HCT116 (cell line): ENCODE results near the gene SLC6A11. TPM values are rescaled to one million over a fixed set of nuclear protein-coding genes. Genes with fewer than 3 reads are reported as not detected.

Experiments
- ATAC-seq: fragments of 200-7000 bp; cut with Tn5 transposase; 2 replicates; pipeline ENCODE4 v1.9.1; 2020; ENCODE audit warnings: mild to moderate bottlenecking, moderate library complexity
- BruUV-seq: library from RNA; stranded (reverse); fragments of 400-500 nt; replicated peaks from 2 replicates; lab custom pipeline; 2021; lab: Mats Ljungman, UMichigan
- CTCF ChIA-PET: fragments of 300-600 bp; sonication (Branson Sonifier 250); formaldehyde crosslinking; loops from one replicate; lab custom pipeline; 2021; ENCODE audit warnings: antibody characterized with exemption; lab: Charles Lee
- POLR2A ChIA-PET: fragments of 300-600, 350-600 bp; sonication (Branson Sonifier 250); formaldehyde crosslinking; loops from one replicate; lab custom pipeline; 2021; ENCODE audit warnings: antibody characterized with exemption; lab: Charles Lee
- RAD21 ChIA-PET, 2 experiments: fragments of 300-600 bp; sonication (Branson Sonifier 250); formaldehyde crosslinking; loops; one replicate each; lab custom pipeline; 2023; ENCODE audit warnings: low total read pairs in 2 of 2; ENCODE audit not compliant: uncharacterized antibody in 2 of 2, unreplicated experiment in 2 of 2, low non-redundant PET in 1 of 2; lab: Charles Lee
- DNase-seq: peaks from one replicate; pipeline ENCODE4 v3.0.0-alpha.2; 2010; ENCODE audit warnings: low read depth, low spot score
- H2AFZ ChIP-seq: fragments of 200-600 bp; shearing (Covaris generic), sonication (generic); 2 replicates; pipeline ENCODE4 v1.6.1; 2017; ENCODE audit warnings: low read depth, mixed run types, mixed read lengths, antibody characterized with exemption, low read length; ENCODE audit not compliant: poor library complexity, severe bottlenecking
- H3K27ac ChIP-seq: 2 replicates; pipeline ENCODE4 v1.5.1; 2012; ENCODE audit warnings: low read depth, low read length
- H3K27me3 ChIP-seq: fragments of 200-600 bp; sonication (generic); 2 replicates; pipeline ENCODE4 v1.6.1; 2016; ENCODE audit warnings: mixed run types, low read length, mixed read lengths; ENCODE audit not compliant: insufficient read depth
- H3K36me3 ChIP-seq, 2 experiments: fragments of 200-500 bp in 1 of 2; fragments of 200-600 bp in 1 of 2; sonication (Bioruptor generic) in 1 of 2; sonication (generic) in 1 of 2; 2 replicates each; pipeline versions ENCODE4 v1.5.1 to v1.6.1; 2014 to 2016; ENCODE audit warnings: low read length in 2 of 2, inconsistent platforms in 1 of 2, mixed read lengths in 1 of 2, mixed run types in 1 of 2; ENCODE audit not compliant: insufficient read depth in 2 of 2, control insufficient read depth in 1 of 2
- H3K4me1 ChIP-seq, 2 experiments: fragments of 200-600 bp in 1 of 2; sonication (generic) in 1 of 2; 2 replicates each; pipeline versions ENCODE4 v1.5.1 to v1.6.1; 2012 to 2017; ENCODE audit warnings: low read length in 2 of 2, inconsistent platforms in 1 of 2, mild to moderate bottlenecking in 1 of 2, mixed read lengths in 1 of 2, mixed run types in 1 of 2, moderate library complexity in 1 of 2; ENCODE audit not compliant: insufficient read depth in 2 of 2, control insufficient read depth in 1 of 2
- H3K4me2 ChIP-seq: fragments of 200-600 bp; sonication (generic); 2 replicates; pipeline ENCODE4 v1.6.1; 2017; ENCODE audit warnings: mixed run types, low read length, mixed read lengths
- H3K4me3 ChIP-seq, 2 experiments: fragments of 200-600 bp in 1 of 2; sonication (generic) in 1 of 2; replicated peaks in 1 of 2; 2 replicates each; pipeline ENCODE4 v1.5.1; 2011 to 2016; ENCODE audit warnings: low read length in 2 of 2, control low read depth in 1 of 2, low read depth in 1 of 2, mild to moderate bottlenecking in 1 of 2, mixed read lengths in 1 of 2, mixed run types in 1 of 2
- H3K79me2 ChIP-seq: fragments of 200-600 bp; sonication (generic); 2 replicates; pipeline ENCODE4 v1.6.1; 2017; ENCODE audit warnings: mild to moderate bottlenecking, mixed run types, low read length, moderate library complexity, mixed read lengths; ENCODE audit not compliant: insufficient read depth
- H3K9ac ChIP-seq: fragments of 200-600 bp; sonication (generic); 2 replicates; pipeline ENCODE4 v1.6.1; 2016; ENCODE audit warnings: low read length, mixed read lengths
- H3K9me2 ChIP-seq: fragments of 200-600 bp; sonication (generic), shearing (Covaris generic); 2 replicates; pipeline ENCODE4 v1.6.1; 2017; ENCODE audit warnings: mixed run types, mild to moderate bottlenecking, moderate library complexity; ENCODE audit not compliant: insufficient read depth
- H3K9me3 ChIP-seq, 2 experiments: fragments of 200-500 bp in 1 of 2; fragments of 200-600 bp in 1 of 2; sonication (Bioruptor generic) in 1 of 2; sonication (generic) in 1 of 2; 2 replicates each; pipeline ENCODE4 v1.6.1; 2014 to 2017; ENCODE audit warnings: low read length in 2 of 2, mixed read lengths in 2 of 2, inconsistent platforms in 1 of 2, low read depth in 1 of 2, mild to moderate bottlenecking in 1 of 2, mixed run types in 1 of 2, moderate library complexity in 1 of 2; ENCODE audit not compliant: control insufficient read depth in 1 of 2, insufficient read depth in 1 of 2
- H4K20me1 ChIP-seq: fragments of 200-600 bp; sonication (generic), shearing (Covaris generic); 2 replicates; pipeline ENCODE4 v1.6.1; 2017; ENCODE audit warnings: mixed run types, mild to moderate bottlenecking, moderate library complexity; ENCODE audit not compliant: insufficient read depth
- MAX ChIP-seq: IDR thresholded peaks from 2 replicates; pipeline ENCODE4 v1.6.1; 2012
- POLR2A ChIP-seq: IDR thresholded peaks from 2 replicates; pipeline ENCODE4 v1.7.0; 2011; ENCODE audit warnings: borderline replicate concordance; ENCODE audit not compliant: insufficient read depth, insufficient read length; ENCODE audit errors: extremely low read depth
- RAD21 ChIP-seq: IDR thresholded peaks from 2 replicates; pipeline ENCODE4 v1.6.1; 2012; ENCODE audit warnings: low read depth, mild to moderate bottlenecking
- ZFX ChIP-seq: fragments of 450-650 bp; IDR thresholded peaks from 2 replicates; pipeline ENCODE4 v1.6.1; 2017
- intact Hi-C: fragments of 100-400 bp; cut with micrococcal nuclease; formaldehyde crosslinking; loops from 2 replicates; pipeline ENCODE4 v1.10.0; 2022
- total RNA-seq: library from RNA; stranded (reverse); gene quantifications from one replicate; pipeline ENCODE4 v1.2.1, GENCODE V29; 2021; ENCODE audit not compliant: unreplicated experiment
- TF ChIP-seq, protein P1 (sequence below), 3 experiments: fragments of 200-600 bp in 1 of 3; sonication (generic) in 1 of 3; IDR thresholded peaks in 2 of 3; conservative IDR thresholded peaks in 1 of 3; 2 replicates each; pipeline ENCODE4 v1.5.1; 2012 to 2017; ENCODE audit warnings: low read depth in 2 of 3, low read length in 2 of 3, antibody characterized with exemption in 1 of 3, borderline replicate concordance in 1 of 3, control low read depth in 1 of 3, mild to moderate bottlenecking in 1 of 3, mixed read lengths in 1 of 3, mixed run types in 1 of 3, moderate library complexity in 1 of 3; ENCODE audit not compliant: insufficient read depth in 1 of 3
- TF ChIP-seq, protein P2 (sequence below): IDR thresholded peaks from 2 replicates; pipeline ENCODE4 v1.6.1; 2012; ENCODE audit warnings: low read depth

The SLC6A11 gene
- total RNA-seq, 1 experiment from 2014 or later: not detected

- H3K4me1 ChIP-seq: peaks cover 0 to 6% of the 10 kb centered on the region in 2 experiments; a peak in 2 of 4 replicates
- ATAC-seq (no peak), DNase-seq (no peak)
- intact Hi-C loops: no loop called here
- ChIA-PET POLR2A (no interaction called here), RAD21 (no interaction called here), CTCF (interaction anchor here (1.1 kb wide), 1 partner anchor 9 kb away, joined by 4 read pairs; no protein-coding TSS in a partner anchor)
- H3K36me3 ChIP-seq: no peaks in the 10 kb centered on the region
- H3K27ac ChIP-seq: no peak overlapping the region
- H3K9me2 ChIP-seq: no peaks in the 10 kb centered on the region
- H3K9ac ChIP-seq: no peak overlapping the region
- H3K79me2 ChIP-seq: no peaks in the 10 kb centered on the region
- H3K9me3 ChIP-seq: no peaks in the 10 kb centered on the region
- H3K4me2 ChIP-seq: no peak overlapping the region
- H3K4me3 ChIP-seq: no peak overlapping the region
- no peaks in the 10 kb centered on the region for H4K20me1 ChIP-seq
- TF ChIP-seq POLR2A (no peak), RAD21 (no peak), ZFX (no peak), MAX (no peak)
- TF ChIP-seq, protein P1, sequence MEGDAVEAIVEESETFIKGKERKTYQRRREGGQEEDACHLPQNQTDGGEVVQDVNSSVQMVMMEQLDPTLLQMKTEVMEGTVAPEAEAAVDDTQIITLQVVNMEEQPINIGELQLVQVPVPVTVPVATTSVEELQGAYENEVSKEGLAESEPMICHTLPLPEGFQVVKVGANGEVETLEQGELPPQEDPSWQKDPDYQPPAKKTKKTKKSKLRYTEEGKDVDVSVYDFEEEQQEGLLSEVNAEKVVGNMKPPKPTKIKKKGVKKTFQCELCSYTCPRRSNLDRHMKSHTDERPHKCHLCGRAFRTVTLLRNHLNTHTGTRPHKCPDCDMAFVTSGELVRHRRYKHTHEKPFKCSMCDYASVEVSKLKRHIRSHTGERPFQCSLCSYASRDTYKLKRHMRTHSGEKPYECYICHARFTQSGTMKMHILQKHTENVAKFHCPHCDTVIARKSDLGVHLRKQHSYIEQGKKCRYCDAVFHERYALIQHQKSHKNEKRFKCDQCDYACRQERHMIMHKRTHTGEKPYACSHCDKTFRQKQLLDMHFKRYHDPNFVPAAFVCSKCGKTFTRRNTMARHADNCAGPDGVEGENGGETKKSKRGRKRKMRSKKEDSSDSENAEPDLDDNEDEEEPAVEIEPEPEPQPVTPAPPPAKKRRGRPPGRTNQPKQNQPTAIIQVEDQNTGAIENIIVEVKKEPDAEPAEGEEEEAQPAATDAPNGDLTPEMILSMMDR (IDR thresholded peaks at IDR 0.05 in 2 of 3, conservative IDR thresholded peaks at IDR 0.05 in 1 of 3; ENCODE audit: borderline replicate concordance in 1 of 3, insufficient read depth in 1 of 3, low read depth in 2 of 3, low read length in 2 of 3): no peak
- TF ChIP-seq, protein P2, sequence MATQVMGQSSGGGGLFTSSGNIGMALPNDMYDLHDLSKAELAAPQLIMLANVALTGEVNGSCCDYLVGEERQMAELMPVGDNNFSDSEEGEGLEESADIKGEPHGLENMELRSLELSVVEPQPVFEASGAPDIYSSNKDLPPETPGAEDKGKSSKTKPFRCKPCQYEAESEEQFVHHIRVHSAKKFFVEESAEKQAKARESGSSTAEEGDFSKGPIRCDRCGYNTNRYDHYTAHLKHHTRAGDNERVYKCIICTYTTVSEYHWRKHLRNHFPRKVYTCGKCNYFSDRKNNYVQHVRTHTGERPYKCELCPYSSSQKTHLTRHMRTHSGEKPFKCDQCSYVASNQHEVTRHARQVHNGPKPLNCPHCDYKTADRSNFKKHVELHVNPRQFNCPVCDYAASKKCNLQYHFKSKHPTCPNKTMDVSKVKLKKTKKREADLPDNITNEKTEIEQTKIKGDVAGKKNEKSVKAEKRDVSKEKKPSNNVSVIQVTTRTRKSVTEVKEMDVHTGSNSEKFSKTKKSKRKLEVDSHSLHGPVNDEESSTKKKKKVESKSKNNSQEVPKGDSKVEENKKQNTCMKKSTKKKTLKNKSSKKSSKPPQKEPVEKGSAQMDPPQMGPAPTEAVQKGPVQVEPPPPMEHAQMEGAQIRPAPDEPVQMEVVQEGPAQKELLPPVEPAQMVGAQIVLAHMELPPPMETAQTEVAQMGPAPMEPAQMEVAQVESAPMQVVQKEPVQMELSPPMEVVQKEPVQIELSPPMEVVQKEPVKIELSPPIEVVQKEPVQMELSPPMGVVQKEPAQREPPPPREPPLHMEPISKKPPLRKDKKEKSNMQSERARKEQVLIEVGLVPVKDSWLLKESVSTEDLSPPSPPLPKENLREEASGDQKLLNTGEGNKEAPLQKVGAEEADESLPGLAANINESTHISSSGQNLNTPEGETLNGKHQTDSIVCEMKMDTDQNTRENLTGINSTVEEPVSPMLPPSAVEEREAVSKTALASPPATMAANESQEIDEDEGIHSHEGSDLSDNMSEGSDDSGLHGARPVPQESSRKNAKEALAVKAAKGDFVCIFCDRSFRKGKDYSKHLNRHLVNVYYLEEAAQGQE: no peak
- TF ChIP-seq, all 23 proteins: peak for 0
- Histone ChIP-seq H3K27me3 (peaks cover 14% of the 10 kb centered on the region; the same call in 1 of the 2 replicates), H2AFZ (no peak overlapping the region)
- no TSS peak for BruUV-seq
These were observed 40.2 kb upstream of the SLC6A11 start for GRCh38 chr3:10775828-10776227.
